DMS 273 (cell line): ENCODE data around the gene BAX.
"Not testable (repeated sequence)": the region's sequence is repeated elsewhere in the genome, so short reads cannot be mapped to it uniquely, and the experiment has no call there.

Source experiments
- DNase-seq: peaks from one replicate; lab custom pipeline; 2025; ENCODE audit not compliant: unreplicated experiment; lab: John Stamatoyannopoulos, UW

The BAX gene

GRCh38 chr19:48954595-48955307, at the start of gene BAX:
TSS of gene BAX (plus strand) at chr19:48954875. CDS start at chr19:48954929, 54 bp downstream.
- peak; percentile 99 for DNase-seq

- DNase-seq = no peak
These were observed 49.0 kb upstream of the BAX start for GRCh38 chr19:48905664-48906063.

- DNase-seq = no peak
These were observed 48.4 kb upstream of the BAX start for GRCh38 chr19:48906324-48906723.

GRCh38 chr19:48907671-48908070, 47.0 kb upstream of the BAX start:
- no peak for DNase-seq

- not testable (repeated sequence) for DNase-seq
These were observed 45.1 kb upstream of the BAX start for GRCh38 chr19:48909424-48910077.

- no peak for DNase-seq
These were observed 43.9 kb upstream of the BAX start for GRCh38 chr19:48910803-48911202.

GRCh38 chr19:48913114-48913889, 41.4 kb upstream of the BAX start:
- peak; percentile 59 for DNase-seq

- no peak for DNase-seq
These were observed 40.5 kb upstream of the BAX start for GRCh38 chr19:48914181-48914580.

GRCh38 chr19:48915757-48916156, 38.9 kb upstream of the BAX start:
- DNase-seq = no peak

- no peak for DNase-seq
These were observed 36.6 kb upstream of the BAX start for GRCh38 chr19:48918071-48918470.

- peak; percentile 69 for DNase-seq
These were observed 35.9 kb upstream of the BAX start for GRCh38 chr19:48918801-48919247.

- not testable (repeated sequence) for DNase-seq
These were observed 35.4 kb upstream of the BAX start for GRCh38 chr19:48919271-48919670.

- DNase-seq = no peak
These were observed 33.7 kb upstream of the BAX start for GRCh38 chr19:48920949-48921348.

- no peak for DNase-seq
These were observed 32.8 kb upstream of the BAX start for GRCh38 chr19:48921721-48922500.

GRCh38 chr19:48922548-48923490, 31.9 kb upstream of the BAX start:
- no peak for DNase-seq

GRCh38 chr19:48925240-48925843, 29.3 kb upstream of the BAX start:
- no peak for DNase-seq

GRCh38 chr19:48925890-48926289, 28.8 kb upstream of the BAX start:
- not testable (repeated sequence) for DNase-seq

- DNase-seq = peak; percentile 60
These were observed 27.8 kb upstream of the BAX start for GRCh38 chr19:48926909-48927308.

GRCh38 chr19:48927692-48928091, 27.0 kb upstream of the BAX start:
- DNase-seq = not testable (repeated sequence)
